GM12873 (cell line): ENCODE data around the gene EMCN.

Experiments used
- TF ChIP-seq, protein P1 (sequence below): IDR thresholded peaks from 2 replicates; pipeline ENCODE4 v1.5.1; 2012; ENCODE audit warnings: low read depth, mild to moderate bottlenecking, moderate library complexity, low read length, control low read depth; ENCODE audit not compliant: insufficient read depth; ENCODE audit errors: missing control alignments

EMCN gene

DNA sequence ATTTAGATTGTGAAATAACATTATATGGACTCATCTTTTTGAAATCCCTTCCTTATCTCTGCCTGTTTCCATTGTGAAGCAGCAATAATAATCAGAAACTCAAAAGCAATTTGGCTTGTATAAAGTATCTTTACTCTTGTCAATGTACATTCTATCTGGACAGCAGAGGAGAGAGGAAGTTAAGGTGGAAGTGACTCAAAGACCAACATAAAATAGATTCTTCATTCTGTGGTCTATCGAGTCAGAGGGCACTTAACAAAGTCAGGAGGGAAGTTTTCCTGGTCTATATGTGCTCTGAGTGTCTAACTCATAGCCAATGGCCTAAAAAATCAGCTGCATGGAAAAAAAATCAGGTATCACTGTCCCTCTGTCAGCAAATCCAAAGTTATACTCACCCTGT lies 155.5 kb downstream of the EMCN start:
- TF ChIP-seq, protein P1, sequence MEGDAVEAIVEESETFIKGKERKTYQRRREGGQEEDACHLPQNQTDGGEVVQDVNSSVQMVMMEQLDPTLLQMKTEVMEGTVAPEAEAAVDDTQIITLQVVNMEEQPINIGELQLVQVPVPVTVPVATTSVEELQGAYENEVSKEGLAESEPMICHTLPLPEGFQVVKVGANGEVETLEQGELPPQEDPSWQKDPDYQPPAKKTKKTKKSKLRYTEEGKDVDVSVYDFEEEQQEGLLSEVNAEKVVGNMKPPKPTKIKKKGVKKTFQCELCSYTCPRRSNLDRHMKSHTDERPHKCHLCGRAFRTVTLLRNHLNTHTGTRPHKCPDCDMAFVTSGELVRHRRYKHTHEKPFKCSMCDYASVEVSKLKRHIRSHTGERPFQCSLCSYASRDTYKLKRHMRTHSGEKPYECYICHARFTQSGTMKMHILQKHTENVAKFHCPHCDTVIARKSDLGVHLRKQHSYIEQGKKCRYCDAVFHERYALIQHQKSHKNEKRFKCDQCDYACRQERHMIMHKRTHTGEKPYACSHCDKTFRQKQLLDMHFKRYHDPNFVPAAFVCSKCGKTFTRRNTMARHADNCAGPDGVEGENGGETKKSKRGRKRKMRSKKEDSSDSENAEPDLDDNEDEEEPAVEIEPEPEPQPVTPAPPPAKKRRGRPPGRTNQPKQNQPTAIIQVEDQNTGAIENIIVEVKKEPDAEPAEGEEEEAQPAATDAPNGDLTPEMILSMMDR, result no peak

DNA sequence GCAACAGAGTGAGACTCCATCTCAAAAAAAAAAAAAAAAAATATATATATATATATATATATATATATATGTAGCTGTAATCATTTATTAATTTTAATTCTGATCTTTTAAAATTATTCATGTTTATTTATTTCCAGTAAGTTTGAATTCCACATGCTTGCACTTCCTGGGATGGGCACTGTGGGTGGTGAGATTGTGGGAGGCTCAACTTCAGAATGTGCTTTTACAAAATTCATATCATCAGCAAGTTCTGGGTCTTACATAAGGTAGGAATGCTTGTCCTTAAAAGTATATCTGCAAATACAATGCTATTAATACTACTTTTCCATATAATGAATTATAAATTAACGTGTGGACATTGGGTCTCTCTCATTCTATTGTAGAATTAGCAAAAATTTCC lies 156.5 kb downstream of the EMCN start:
- TF ChIP-seq, protein P1, result no peak

DNA sequence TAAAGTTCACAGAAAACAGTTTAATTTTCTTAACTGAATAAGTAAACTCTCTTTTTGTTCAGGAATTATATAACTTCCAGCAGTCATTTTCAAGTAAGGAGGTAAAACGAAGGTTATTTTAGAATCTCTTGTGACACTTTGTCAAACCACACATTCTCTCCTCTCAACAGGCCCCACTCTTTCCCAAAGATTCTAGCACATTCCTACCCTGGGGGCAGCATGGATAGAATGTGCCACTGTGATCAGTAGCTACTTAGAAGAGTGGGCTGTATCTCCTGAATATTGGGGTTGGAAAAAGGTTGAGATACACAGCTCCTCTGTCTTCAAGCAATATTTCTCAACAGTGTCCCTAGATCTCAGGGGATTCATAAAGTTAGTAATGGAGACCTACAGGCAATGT lies 157.6 kb downstream of the EMCN start:
- TF ChIP-seq, protein P1, result no peak

DNA sequence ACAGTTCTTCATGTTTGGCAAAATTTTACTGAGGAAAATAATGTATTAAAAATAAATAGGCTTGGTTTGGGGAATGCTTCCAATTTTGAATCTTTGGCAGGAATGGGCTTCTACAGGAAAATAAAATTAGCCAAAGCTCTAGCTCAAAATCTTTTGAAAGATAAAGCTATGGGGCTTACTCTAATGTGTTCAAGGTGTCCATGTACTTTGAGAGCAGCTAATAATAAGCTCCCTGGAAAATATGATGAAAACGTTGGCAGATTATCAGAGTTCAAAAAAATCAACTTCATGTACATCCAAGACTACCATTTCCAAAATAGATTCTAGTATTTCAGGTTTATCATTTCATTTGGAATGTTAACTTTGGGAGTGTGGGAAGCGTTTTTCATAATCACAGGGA lies 158.4 kb downstream of the EMCN start:
- TF ChIP-seq, protein P1, result no peak

DNA sequence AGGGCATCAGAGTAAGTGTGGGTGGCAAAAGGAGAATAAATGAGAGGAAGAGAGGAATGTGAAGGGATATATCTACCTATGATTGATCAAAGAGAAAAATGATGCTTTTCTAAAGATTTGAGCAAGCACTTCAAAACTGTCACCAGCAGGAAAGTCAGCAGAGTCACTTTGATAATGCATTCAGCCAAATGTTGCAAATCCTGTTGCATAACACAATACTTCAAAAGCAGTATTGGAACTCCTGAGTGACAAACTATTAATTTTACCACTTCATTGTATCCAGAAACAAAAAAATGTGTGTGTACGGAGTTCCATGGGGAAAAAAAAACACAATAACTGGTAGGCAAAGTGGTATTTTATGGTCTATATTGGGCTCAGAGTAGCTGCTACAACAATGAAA lies 160.3 kb downstream of the EMCN start:
- TF ChIP-seq, protein P1, result no peak

DNA sequence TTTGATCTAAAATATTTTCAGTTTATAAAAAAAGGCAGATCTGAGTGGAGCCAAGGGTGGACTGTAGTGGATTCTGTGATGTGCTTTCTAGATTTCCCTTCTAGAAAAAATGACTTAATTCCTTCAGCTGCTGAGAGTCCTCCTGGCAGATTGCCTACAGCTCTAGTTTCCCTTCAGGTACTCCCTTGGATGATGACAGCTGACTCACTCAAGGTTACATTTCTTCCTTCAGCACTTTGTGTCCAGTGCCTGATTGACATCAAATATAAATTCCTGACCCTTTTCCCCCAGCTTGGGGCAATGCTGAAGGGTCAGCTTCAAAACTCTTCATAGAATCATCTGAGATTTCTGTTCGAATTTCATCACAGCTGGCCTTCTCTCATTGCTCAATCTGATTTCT lies 161.7 kb downstream of the EMCN start:
- TF ChIP-seq, protein P1, result no peak

DNA sequence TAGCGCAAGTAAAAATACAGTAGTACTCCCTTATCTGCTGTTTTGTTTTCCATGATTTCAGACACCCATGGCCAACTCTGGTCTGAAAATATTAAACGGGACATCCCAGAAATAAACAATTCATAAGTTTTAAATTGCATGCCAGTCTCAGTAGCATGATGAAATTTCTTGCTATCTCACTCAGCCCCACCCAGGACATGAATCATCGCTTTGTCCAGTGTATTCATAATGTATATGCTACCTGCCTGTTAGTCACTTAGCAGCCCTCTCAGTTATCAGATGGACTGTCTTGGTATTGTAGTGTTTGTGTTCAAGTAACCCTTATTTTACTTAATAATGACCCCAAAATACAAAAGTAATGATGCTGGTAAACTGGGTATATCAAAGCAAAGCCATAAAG lies 169.3 kb downstream of the EMCN start:
- TF ChIP-seq, protein P1, result no peak

DNA sequence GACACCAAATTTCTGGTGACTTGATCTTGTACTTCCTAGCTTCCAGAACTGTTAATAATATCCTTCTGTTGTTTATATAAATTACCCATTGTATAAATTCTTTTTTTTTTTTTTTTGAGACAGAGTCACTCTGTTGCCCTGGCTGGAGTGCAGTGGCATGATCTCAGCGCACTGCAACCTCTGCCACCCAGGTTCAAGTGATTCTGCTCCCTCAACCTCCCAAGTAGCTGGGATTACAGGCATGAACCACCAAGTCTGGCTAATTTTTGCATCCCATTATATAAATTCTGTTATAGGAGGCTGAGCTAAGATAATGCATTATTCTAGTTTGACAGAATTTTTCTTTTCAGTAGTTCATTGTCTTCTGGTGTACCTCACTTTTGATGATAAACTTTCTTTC lies 170.6 kb downstream of the EMCN start:
- TF ChIP-seq, protein P1, result no peak
